A549 treated with dexamethasone at 1 μM for 4 hours (cell line): Measurements from ENCODE around the gene SOX6. TPM values are rescaled to one million over a fixed set of nuclear protein-coding genes. Genes with fewer than 3 reads are reported as not detected.

Experiments used
- total RNA-seq: library from RNA; stranded (reverse); fragments of 200-300 nt; extraction: Qiagen RNA extraction; gene quantifications from 5 replicates; pipeline ENCODE4 v1.2.3, GENCODE V29; 2022

Gene SOX6
- total RNA-seq = 0.01 to 0.20 TPM (median 0.07 TPM) in 3 of 5 replicates, not detected in the others

DNA sequence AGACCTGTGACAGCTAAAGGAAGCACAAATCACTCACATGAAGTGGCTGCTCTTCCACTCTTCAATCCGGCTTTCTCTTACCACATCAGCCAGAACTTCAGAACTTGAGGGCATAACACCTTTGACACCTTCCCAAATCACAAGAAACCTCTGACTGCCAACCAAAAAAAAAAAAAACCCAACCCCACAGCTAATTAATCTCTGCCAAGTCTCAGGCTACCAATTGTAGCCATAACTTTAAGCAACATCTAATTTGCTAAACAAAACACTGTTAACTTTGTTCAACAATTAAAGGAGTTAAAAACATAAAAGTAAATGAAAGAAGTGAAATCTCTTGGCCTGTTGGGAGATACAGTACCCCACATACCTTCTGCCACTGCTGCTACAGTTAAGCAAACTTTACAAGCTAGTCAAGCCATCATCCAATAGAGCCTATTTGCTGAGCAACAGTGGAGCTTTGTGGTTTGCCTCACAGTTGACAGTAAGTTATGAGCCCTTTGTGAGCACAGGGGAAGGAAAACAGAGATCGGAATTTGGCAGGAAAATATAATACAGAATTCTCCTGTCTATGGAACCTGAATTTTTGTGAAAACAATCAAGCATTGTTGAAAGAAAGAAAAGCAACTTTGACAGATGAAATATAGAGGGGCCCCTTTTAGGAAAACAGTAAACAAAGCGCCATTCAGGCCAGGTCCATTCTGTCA lies at the start of gene SOX6:
Gene SOX6 (minus strand): TSS at position 490 of the 704 bp plus-strand sequence. CDS start 15,298 bp downstream, outside the sequence.

